ENCODE results near the gene CENPV. TPM values are rescaled to one million over a fixed set of nuclear protein-coding genes. Genes with fewer than 3 reads are reported as not detected.

Gene CENPV
- total and polyA plus RNA-seq, 2 of the 13 experiments (the other 11 are each of a cell fraction or from before 2014, with no cell fraction given) = 193 to 292 TPM

DNA sequence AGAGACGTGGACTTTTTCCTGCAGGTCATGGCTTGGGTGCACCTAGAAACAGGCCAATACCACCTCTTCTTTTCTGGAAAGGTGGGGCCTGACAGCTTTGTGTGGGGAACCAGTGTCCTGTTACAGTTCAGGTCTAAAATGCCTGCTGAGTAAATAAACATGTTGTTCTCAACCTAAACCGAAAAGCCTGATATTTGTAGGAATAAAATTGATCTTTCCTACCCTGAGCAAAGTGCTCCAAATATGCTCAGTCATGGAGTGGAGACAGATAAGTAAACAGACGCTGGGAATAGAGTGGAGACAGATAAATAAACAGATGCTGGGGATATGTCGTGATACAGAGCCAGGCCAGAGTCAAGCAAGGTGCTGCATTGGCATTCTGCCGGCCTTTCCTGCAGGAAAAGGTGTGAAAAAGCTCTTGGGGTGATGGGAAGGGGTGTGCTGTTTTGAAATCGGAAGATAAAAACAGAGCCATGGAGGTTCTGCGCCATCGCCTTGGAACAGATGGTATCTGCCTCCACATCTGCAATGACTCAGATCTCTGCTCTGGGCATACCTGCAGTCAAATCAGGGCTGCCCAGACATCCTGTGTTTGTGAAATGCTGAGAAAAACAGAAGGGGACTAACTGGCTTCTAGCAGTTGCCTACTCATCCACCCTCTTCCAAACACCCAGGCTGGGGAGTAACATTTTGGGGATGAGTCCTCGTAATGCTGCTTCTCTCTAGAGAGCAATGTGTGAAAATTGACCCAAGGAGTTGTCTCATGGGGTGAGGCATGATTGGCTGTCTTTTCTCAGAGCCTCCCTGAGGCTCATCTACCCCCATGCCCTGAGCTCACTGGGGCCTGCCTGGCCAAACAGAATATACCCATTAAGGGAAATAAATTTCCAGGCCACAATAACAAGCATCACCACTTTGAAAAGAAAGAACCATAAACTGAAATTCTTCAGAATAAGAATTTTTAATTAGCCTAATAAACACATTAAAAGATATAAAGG is 45.3 kb upstream of the CENPV start (continued):
- TF ChIP-seq, protein P1, sequence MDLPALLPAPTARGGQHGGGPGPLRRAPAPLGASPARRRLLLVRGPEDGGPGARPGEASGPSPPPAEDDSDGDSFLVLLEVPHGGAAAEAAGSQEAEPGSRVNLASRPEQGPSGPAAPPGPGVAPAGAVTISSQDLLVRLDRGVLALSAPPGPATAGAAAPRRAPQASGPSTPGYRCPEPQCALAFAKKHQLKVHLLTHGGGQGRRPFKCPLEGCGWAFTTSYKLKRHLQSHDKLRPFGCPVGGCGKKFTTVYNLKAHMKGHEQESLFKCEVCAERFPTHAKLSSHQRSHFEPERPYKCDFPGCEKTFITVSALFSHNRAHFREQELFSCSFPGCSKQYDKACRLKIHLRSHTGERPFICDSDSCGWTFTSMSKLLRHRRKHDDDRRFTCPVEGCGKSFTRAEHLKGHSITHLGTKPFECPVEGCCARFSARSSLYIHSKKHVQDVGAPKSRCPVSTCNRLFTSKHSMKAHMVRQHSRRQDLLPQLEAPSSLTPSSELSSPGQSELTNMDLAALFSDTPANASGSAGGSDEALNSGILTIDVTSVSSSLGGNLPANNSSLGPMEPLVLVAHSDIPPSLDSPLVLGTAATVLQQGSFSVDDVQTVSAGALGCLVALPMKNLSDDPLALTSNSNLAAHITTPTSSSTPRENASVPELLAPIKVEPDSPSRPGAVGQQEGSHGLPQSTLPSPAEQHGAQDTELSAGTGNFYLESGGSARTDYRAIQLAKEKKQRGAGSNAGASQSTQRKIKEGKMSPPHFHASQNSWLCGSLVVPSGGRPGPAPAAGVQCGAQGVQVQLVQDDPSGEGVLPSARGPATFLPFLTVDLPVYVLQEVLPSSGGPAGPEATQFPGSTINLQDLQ (CRISPR knock-in tag; IDR thresholded peaks at IDR 0.05) = no peak
- TF ChIP-seq, protein P2, sequence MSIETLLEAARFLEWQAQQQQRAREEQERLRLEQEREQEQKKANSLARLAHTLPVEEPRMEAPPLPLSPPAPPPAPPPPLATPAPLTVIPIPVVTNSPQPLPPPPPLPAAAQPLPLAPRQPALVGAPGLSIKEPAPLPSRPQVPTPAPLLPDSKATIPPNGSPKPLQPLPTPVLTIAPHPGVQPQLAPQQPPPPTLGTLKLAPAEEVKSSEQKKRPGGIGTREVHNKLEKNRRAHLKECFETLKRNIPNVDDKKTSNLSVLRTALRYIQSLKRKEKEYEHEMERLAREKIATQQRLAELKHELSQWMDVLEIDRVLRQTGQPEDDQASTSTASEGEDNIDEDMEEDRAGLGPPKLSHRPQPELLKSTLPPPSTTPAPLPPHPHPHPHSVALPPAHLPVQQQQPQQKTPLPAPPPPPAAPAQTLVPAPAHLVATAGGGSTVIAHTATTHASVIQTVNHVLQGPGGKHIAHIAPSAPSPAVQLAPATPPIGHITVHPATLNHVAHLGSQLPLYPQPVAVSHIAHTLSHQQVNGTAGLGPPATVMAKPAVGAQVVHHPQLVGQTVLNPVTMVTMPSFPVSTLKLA (IDR thresholded peaks at IDR 0.05) = no peak
- TF ChIP-seq SRSF9 (IDR thresholded peaks at IDR 0.05; ENCODE audit: borderline replicate concordance, insufficient read depth, low read depth, low read length, poor library complexity, severe bottlenecking) (no peak), ZNF652 (CRISPR knock-in tag; IDR thresholded peaks at IDR 0.05; ENCODE audit: borderline replicate concordance, low read depth) (no peak), RAD51 (IDR thresholded peaks at IDR 0.05; ENCODE audit: borderline replicate concordance) (no peak), SKI (IDR thresholded peaks at IDR 0.05; ENCODE audit: partially characterized antibody) (peak; percentile 40), ZMYM4 (CRISPR knock-in tag; IDR thresholded peaks at IDR 0.05) (peak; percentile 28; the same call in 1 of the 2 replicates), ARID3A (IDR thresholded peaks at IDR 0.05; ENCODE audit: low read depth, low read length) (no peak), NBN (conservative IDR thresholded peaks at IDR 0.05) (no peak), PAWR (CRISPR knock-in tag; IDR thresholded peaks at IDR 0.05; ENCODE audit: borderline replicate concordance) (no peak), CHCHD3 (CRISPR knock-in tag; IDR thresholded peaks at IDR 0.05) (no peak), MLX (CRISPR knock-in tag; IDR thresholded peaks at IDR 0.05) (no peak), MTA1 (CRISPR knock-in tag; IDR thresholded peaks at IDR 0.05; ENCODE audit: borderline replicate concordance) (no peak), HNF4A (CRISPR knock-in tag; IDR thresholded peaks at IDR 0.05) (peak; percentile 62), LRRFIP1 (CRISPR knock-in tag; conservative IDR thresholded peaks at IDR 0.05) (no peak)
- TF ChIP-seq, protein P3, sequence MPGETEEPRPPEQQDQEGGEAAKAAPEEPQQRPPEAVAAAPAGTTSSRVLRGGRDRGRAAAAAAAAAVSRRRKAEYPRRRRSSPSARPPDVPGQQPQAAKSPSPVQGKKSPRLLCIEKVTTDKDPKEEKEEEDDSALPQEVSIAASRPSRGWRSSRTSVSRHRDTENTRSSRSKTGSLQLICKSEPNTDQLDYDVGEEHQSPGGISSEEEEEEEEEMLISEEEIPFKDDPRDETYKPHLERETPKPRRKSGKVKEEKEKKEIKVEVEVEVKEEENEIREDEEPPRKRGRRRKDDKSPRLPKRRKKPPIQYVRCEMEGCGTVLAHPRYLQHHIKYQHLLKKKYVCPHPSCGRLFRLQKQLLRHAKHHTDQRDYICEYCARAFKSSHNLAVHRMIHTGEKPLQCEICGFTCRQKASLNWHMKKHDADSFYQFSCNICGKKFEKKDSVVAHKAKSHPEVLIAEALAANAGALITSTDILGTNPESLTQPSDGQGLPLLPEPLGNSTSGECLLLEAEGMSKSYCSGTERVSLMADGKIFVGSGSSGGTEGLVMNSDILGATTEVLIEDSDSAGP (CRISPR knock-in tag; IDR thresholded peaks at IDR 0.05; ENCODE audit: borderline replicate concordance) = no peak

Measured in HepG2 (cell line).